Measurements from ENCODE around the gene FAM53C.

- TF ChIP-seq CTCF (IDR thresholded peaks at IDR 0.05) (no peak), POLR2A (IDR thresholded peaks at IDR 0.05) (no peak)
These were observed 13.5 kb downstream of the FAM53C start for GRCh38 chr5:138351517-138351916.

Data from esophagus squamous epithelium (tissue), 4 donors.